ENCODE results near the gene CALML5. TPM values are rescaled to one million over a fixed set of nuclear protein-coding genes. Genes with fewer than 3 reads are reported as not detected.

The CALML5 gene
- total and polyA plus RNA-seq, 9 of the 15 experiments (the other 6 are each of a cell fraction or from before 2014, with no cell fraction given), result not detected

- TF ChIP-seq TSHZ1 (CRISPR knock-in tag; IDR thresholded peaks at IDR 0.05) (no peak), REST (IDR thresholded peaks at IDR 0.05; ENCODE audit: borderline replicate concordance) (no peak), REST (CRISPR knock-in tag; IDR thresholded peaks at IDR 0.05; ENCODE audit: low read depth) (no peak), POLR3G (IDR thresholded peaks at IDR 0.05; ENCODE audit: extremely low read depth, insufficient read length, insufficient replicate concordance) (no peak), BRD4 (IDR thresholded peaks at IDR 0.05) (no peak), KLF6 (CRISPR knock-in tag; IDR thresholded peaks at IDR 0.05; ENCODE audit: borderline replicate concordance) (no peak), NFATC3 (IDR thresholded peaks at IDR 0.05) (no peak)
These were observed 7.9 kb downstream of the CALML5 start (continued) for GRCh38 chr10:5491477-5491876.
